C4-2B (cell line): ENCODE results near the gene EBPL.
"Not testable (repeated sequence)": the region's sequence is repeated elsewhere in the genome, so short reads cannot be mapped to it uniquely, and the experiment has no call there.

ENCODE experiments used
- H3K27ac ChIP-seq: fragments of 450-650 bp; 2 replicates; pipeline ENCODE4 v1.5.1; 2017
- CTCF ChIP-seq: fragments of 450-650 bp; conservative IDR thresholded peaks from 2 replicates; pipeline ENCODE4 v1.5.1; 2017; ENCODE audit warnings: mild to moderate bottlenecking
- ZFX ChIP-seq: fragments of 450-650 bp; IDR thresholded peaks from 2 replicates; pipeline ENCODE4 v1.6.1; 2017

The EBPL gene

GRCh38 chr13:49711218-49711863 is 20.1 kb upstream of the EBPL start:
- no peak for TF ChIP-seq ZFX
- no peak for TF ChIP-seq CTCF
- H3K27ac ChIP-seq = no peak overlapping the region

DNA sequence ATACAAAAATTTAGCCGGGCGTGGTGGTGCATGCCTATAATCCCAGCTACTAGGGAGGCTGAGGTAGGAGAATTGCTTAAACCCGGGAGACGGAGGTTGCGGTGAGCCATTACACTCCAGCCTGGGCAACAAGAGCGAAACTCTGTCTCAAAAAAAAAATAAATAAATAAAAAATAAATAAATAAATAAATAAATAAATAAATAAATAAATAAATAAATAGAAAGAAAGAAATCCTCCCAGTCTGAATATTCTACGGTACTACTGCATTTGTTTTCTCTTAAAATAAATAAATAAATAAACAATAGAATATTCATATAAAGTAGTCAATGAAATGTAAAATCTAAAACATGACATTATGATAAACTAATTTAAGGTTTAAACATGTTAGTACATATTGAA is 13.0 kb upstream of the EBPL start:
- H3K27ac ChIP-seq = not testable (repeated sequence)

DNA sequence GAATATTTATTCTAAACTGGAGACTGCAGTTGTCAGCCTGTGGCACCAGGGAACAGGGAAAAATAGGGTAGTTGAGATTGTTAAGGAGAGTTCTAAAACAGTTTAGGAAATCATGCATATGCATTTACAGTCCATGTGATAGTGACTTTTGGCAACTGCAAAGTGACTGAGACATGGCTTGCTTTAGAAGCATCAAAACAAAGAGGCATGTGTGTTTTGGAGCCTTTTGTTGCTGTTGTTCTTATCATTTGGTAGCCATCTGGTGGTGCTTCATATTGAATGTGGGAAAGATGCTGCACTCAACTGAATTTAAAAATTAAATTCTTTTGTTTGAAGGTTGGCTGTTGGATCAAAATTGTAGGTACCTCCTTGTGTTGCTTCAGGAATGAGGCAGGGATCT is 10.2 kb upstream of the EBPL start:
- no peak overlapping the region for H3K27ac ChIP-seq
- TF ChIP-seq ZFX (no peak), CTCF (no peak)

GRCh38 chr13:49697468-49697867 is 6.2 kb upstream of the EBPL start:
- TF ChIP-seq CTCF = no peak
- no peak for TF ChIP-seq ZFX
- H3K27ac ChIP-seq = no peak overlapping the region

GRCh38 chr13:49694446-49694845 is 3.2 kb upstream of the EBPL start:
- TF ChIP-seq ZFX (no peak), CTCF (no peak)
- H3K27ac ChIP-seq = no peak overlapping the region

- H3K27ac ChIP-seq = no peak overlapping the region
Measured at GRCh38 chr13:49693877-49694276, 2.6 kb upstream of the EBPL start.

GRCh38 chr13:49693191-49693733 is 2.0 kb upstream of the EBPL start:
- TF ChIP-seq ZFX (no peak), CTCF (no peak)
- H3K27ac ChIP-seq = no peak overlapping the region

More at GRCh38 chr13:49693877-49694276, 2.6 kb upstream of the EBPL start:
- TF ChIP-seq ZFX = no peak
- TF ChIP-seq CTCF = no peak
